OCI-LY3 (cell line): Measurements from ENCODE around the gene PPP2R2C.

Source experiments
- CTCF ChIP-seq: fragments of 200-600, 300-600 bp; sonication (generic); IDR thresholded peaks from 2 replicates; pipeline ENCODE4 v1.5.1; 2014; ENCODE audit warnings: antibody characterized with exemption, low read length, low read depth
- EZH2phosphoT487 ChIP-seq: fragments of 200-600 bp; shearing (Covaris generic); IDR thresholded peaks from 2 replicates; pipeline ENCODE4 v1.6.1; 2018; ENCODE audit warnings: antibody characterized with exemption, mixed run types, low read depth

GRCh38 chr4:6307230-6307629 is 165.2 kb downstream of the PPP2R2C start:
- TF ChIP-seq CTCF (no peak), EZH2phosphoT487 (no peak)
